ENCODE results near the gene RBP3.

RBP3 gene

GRCh38 chr10:47359626-47360418 is 11.7 kb downstream of the RBP3 start:
- no peak for DNase-seq

- DNase-seq: no peak
These were observed 12.4 kb downstream of the RBP3 start for GRCh38 chr10:47360419-47361040.

GRCh38 chr10:47361293-47361692 is 13.1 kb downstream of the RBP3 start:
- no peak for DNase-seq

- no peak for DNase-seq
These were observed 14.0 kb downstream of the RBP3 start for GRCh38 chr10:47362199-47362598.

- no peak for DNase-seq
These were observed 15.6 kb downstream of the RBP3 start for GRCh38 chr10:47363781-47364180.

- DNase-seq: no peak
These were observed 16.2 kb downstream of the RBP3 start for GRCh38 chr10:47364366-47364765.

- no peak for DNase-seq
These were observed 16.7 kb downstream of the RBP3 start for GRCh38 chr10:47364911-47365310.

- no peak for DNase-seq
These were observed 17.4 kb downstream of the RBP3 start for GRCh38 chr10:47365431-47366180.

GRCh38 chr10:47366181-47366631 is 18.0 kb downstream of the RBP3 start:
- DNase-seq: no peak

- DNase-seq: no peak
These were observed 18.7 kb downstream of the RBP3 start for GRCh38 chr10:47366731-47367460.

GRCh38 chr10:47367646-47368045 is 19.5 kb downstream of the RBP3 start:
- no peak for DNase-seq

- no peak for DNase-seq
These were observed 20.4 kb downstream of the RBP3 start for GRCh38 chr10:47368431-47369180.

GRCh38 chr10:47369251-47369894 is 21.2 kb downstream of the RBP3 start:
- no peak for DNase-seq

- DNase-seq: no peak
These were observed 22.0 kb downstream of the RBP3 start for GRCh38 chr10:47370015-47370767.

- no peak for DNase-seq
These were observed 22.7 kb downstream of the RBP3 start for GRCh38 chr10:47370878-47371277.

- no peak for DNase-seq
These were observed 23.7 kb downstream of the RBP3 start for GRCh38 chr10:47371629-47372485.

GRCh38 chr10:47372726-47373125 is 24.6 kb downstream of the RBP3 start:
- no peak for DNase-seq

GRCh38 chr10:47374611-47375536 is 26.7 kb downstream of the RBP3 start:
- DNase-seq: no peak

Measured in NK-92 treated with Interleukin-12 subunit alpha and Interleukin-12 subunit beta, amount 100 ng/mL, for 24 hours (cell line).